HFFc6 (cell line): ENCODE results near the gene SLC47A1. TPM values are rescaled to one million over a fixed set of nuclear protein-coding genes. Genes with fewer than 3 reads are reported as not detected.
A peak's percentile ranks its signal among the peaks of the same experiment; 100 is the strongest.
"Not testable (repeated sequence)": the region's sequence is repeated elsewhere in the genome, so short reads cannot be mapped to it uniquely, and the experiment has no call there.

Source experiments
- DNase-seq: peaks from one replicate; pipeline ENCODE4 v3.0.0-alpha.2; 2018
- H3K27ac Mint-ChIP-seq: 2 replicates; pipeline ENCODE4 v1.8.0; 2020; ENCODE audit warnings: mild to moderate bottlenecking, mixed read lengths
- H3K27me3 Mint-ChIP-seq: 2 replicates; pipeline ENCODE4 v1.8.0; 2021; ENCODE audit warnings: mild to moderate bottlenecking, moderate library complexity, mixed read lengths; ENCODE audit not compliant: insufficient read depth
- H3K36me3 Mint-ChIP-seq: 2 replicates; pipeline ENCODE4 v1.8.0; 2021; ENCODE audit warnings: low read depth, mixed read lengths
- H3K4me1 Mint-ChIP-seq: 2 replicates; pipeline ENCODE4 v1.8.0; 2020; ENCODE audit warnings: low read depth, mixed read lengths
- H3K4me3 Mint-ChIP-seq: 2 replicates; pipeline ENCODE4 v1.8.0; 2020; ENCODE audit warnings: mild to moderate bottlenecking, moderate library complexity, mixed read lengths
- H3K9me3 Mint-ChIP-seq: 2 replicates; pipeline ENCODE4 v1.8.0; 2020; ENCODE audit warnings: mild to moderate bottlenecking, mixed read lengths
- total RNA-seq, 6 experiments: library from RNA; stranded (reverse); fragmentation: NEBNext Ultra II Directional; extraction: Animal tissue kit (Norgen Biotek cat#: 25700); gene quantifications; 2 replicates in 1 of 6; 3 replicates in 5 of 6; pipeline ENCODE4 v1.2.3, GENCODE V29; 2021
- TF ChIP-seq, protein P1 (sequence below): fragments of 200-600 bp; sonication (generic); IDR thresholded peaks from 2 replicates; pipeline ENCODE4 v1.5.0; 2021; ENCODE audit warnings: antibody characterized with exemption, mild to moderate bottlenecking

Gene SLC47A1
- total RNA-seq, 6 experiments from 2014 or later, result 0.14 TPM; not detected in 5

DNA sequence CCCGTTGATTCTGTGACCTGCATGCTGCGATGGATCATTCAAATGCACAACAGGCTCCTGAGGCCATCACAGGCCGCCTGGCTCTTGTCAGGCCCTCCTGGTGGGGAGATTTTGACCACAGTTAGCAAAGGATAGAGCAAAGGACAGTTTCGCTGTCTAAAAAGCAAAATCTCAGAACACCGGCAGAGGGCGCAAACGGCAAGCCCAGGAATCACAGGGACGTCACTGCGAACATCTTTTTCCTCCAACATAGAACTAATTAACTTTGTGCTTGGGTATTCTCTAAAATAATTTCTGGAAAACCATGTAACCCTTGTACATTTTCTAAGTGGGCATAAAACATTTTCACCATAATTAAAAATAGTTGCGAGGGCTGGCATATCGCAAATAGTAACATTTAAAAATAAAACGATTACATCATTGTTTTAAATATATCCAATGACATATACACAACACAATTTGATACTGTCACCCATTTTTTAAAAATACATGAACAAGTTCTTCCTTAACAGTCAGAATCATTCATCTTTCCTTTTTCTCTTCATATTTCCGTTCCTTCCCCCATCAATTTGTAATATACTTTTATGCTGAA, 19.7 kb upstream of the SLC47A1 start:
- Mint-ChIP-seq H3K9me3 (no peaks in the 10 kb centered on the region), H3K4me1 (peaks cover 11% of the 10 kb centered on the region), H3K4me3 (no peak overlapping the region), H3K36me3 (no peaks in the 10 kb centered on the region), H3K27ac (no peak overlapping the region), H3K27me3 (peaks cover 16% of the 10 kb centered on the region)
- peak; percentile 49 for DNase-seq
- TF ChIP-seq, protein P1, sequence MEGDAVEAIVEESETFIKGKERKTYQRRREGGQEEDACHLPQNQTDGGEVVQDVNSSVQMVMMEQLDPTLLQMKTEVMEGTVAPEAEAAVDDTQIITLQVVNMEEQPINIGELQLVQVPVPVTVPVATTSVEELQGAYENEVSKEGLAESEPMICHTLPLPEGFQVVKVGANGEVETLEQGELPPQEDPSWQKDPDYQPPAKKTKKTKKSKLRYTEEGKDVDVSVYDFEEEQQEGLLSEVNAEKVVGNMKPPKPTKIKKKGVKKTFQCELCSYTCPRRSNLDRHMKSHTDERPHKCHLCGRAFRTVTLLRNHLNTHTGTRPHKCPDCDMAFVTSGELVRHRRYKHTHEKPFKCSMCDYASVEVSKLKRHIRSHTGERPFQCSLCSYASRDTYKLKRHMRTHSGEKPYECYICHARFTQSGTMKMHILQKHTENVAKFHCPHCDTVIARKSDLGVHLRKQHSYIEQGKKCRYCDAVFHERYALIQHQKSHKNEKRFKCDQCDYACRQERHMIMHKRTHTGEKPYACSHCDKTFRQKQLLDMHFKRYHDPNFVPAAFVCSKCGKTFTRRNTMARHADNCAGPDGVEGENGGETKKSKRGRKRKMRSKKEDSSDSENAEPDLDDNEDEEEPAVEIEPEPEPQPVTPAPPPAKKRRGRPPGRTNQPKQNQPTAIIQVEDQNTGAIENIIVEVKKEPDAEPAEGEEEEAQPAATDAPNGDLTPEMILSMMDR, result peak; percentile 96

DNA sequence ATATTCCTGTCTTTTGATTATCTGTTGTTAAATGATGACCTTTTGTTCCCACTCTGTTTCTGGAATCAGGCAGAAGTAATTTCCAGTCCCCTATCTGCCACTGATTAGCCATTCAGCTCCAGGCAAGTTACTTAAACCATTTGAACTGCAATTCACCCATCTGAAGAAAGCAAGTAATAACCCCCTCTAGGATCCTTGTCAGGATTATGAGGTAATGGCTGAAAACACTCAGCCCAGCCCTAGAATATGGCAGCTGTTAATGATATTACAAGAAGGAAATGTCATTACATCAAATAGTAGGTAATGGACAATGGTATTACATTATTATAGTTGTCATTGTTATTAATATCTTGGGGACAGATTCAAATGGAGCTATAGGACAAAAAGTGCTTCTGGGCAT, 16.0 kb upstream of the SLC47A1 start:
- Mint-ChIP-seq H3K4me3 (no peak overlapping the region), H3K9me3 (no peaks in the 10 kb centered on the region), H3K27ac (no peak overlapping the region), H3K36me3 (no peaks in the 10 kb centered on the region), H3K27me3 (peaks cover 33% of the 10 kb centered on the region), H3K4me1 (peaks cover 11% of the 10 kb centered on the region)
- no peak for DNase-seq
- TF ChIP-seq, protein P1, result no peak

DNA sequence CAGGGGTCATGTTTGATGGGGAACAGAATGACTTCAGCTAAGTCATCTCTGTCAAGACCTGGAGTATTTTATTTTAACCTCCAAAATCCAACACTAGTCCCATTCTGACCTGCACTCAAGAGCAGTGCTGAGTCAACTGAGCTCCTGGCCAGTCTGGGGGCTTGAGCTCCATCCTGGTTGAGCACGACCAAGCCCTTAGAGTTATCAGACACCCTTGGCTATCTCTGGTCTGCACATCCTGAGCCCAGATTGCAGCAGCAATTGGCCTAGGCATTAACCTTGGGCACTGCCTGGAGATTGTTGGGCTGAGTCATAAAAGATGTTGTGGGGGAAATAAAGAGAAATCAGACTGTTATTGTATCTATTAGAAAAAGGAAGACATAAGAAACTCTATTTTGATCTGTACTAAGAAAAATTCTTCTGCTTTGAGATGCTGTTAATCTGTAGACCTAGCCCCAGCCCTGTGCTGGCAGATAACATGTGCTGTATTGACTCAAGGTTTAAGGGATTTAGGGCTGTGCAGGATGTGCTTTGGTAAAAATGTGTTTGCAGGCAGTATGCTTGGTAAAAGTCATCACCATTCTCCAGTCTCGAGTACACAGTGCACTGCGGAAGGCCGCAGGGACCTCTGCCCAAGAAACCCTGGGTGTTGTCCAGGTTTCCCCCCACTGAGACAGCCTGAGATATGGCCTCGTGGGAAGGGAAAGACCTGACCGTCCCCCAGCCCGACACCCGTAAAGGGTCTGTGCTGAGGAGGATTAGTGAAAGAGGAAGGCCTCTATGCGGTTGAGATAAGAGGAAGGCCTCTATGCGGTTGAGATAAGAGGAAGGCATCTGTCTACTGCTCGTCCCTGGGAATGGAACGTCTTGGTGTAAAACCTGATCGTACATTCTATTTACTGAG, 14.0 kb upstream of the SLC47A1 start:
- not testable (repeated sequence) for H3K4me1 Mint-ChIP-seq, H3K27ac Mint-ChIP-seq, DNase-seq, H3K4me3 Mint-ChIP-seq, H3K9me3 Mint-ChIP-seq, H3K36me3 Mint-ChIP-seq
- H3K27me3 Mint-ChIP-seq, result peaks cover 41% of the 10 kb centered on the region

DNA sequence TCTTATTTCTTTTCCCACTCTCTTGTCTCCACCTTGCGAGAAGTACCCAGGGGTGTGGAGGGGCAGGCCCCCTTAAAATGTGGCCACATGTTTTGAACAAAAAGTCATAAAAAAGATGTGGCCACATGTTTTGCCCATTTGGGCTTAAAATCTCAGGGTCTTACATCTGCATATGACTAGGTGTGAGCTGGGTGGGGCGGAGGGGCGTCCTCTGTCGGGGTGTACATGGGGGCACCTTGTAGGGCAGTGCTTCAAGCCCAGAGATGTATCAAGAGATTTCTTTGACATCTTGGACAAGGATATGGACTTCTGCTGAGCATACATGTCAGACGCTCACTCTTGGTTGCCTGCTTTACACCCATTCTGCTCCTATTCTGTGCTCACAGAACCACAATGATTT, 13.0 kb upstream of the SLC47A1 start:
- H3K27ac Mint-ChIP-seq, result no peak overlapping the region
- DNase-seq, result no peak
- H3K36me3 Mint-ChIP-seq, result no peaks in the 10 kb centered on the region
- H3K4me3 Mint-ChIP-seq, result no peak overlapping the region
- no peaks in the 10 kb centered on the region for H3K9me3 Mint-ChIP-seq
- peaks cover 41% of the 10 kb centered on the region for H3K27me3 Mint-ChIP-seq
- no peaks in the 10 kb centered on the region for H3K4me1 Mint-ChIP-seq
- TF ChIP-seq, protein P1, result no peak

DNA sequence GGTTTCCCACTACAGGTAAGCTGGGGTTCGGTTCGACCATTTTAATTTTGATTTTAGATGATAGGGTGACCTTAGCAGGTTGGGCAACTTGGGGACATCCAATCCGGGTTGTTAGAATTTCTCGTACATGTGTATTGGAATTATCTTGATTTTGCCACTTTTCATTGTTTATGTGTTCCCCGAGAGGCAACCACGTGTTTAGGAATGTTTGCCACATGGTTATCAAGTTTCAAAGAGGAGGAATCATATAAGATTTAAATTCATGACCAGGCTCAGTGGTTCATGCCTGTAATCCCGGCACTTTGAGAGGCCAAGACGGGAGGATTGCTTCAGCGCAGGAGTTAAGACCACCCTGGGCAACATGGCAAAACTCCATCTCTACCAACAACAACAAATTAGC, 10.0 kb upstream of the SLC47A1 start:
- Mint-ChIP-seq H3K27me3 (peaks cover 35% of the 10 kb centered on the region), H3K4me3 (no peak overlapping the region), H3K36me3 (no peaks in the 10 kb centered on the region), H3K27ac (no peak overlapping the region), H3K4me1 (peaks cover 7% of the 10 kb centered on the region), H3K9me3 (no peaks in the 10 kb centered on the region)
- TF ChIP-seq, protein P1, result no peak
- no peak for DNase-seq

DNA sequence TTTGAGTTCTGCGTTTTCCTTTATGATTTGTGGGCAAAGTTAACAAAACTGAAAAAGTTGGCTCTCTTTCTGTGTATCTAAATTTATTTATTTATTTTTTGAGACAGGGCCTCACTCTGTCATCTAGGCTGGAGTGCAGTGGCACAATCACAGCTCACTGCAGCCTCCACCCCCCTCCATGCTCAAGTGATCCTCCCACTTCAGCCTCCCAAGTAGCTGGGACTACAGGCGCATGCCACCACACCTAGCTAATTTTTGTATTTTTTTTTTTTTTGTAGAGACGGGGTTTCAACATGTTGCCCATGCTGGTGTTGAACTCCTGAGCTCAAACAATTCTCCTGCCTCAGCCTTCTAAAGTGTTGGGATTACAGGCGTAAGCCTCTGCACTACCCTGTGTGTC, 6.7 kb upstream of the SLC47A1 start:
- not testable (repeated sequence) for DNase-seq, H3K36me3 Mint-ChIP-seq
- H3K27me3 Mint-ChIP-seq, result peaks cover 25% of the 10 kb centered on the region

More for the DNA sequence above, 6.7 kb upstream of the SLC47A1 start:
- H3K4me3 Mint-ChIP-seq, result peak overlapping the region; percentile 80; the same call in 1 of the 2 replicates
- H3K9me3 Mint-ChIP-seq, H3K27ac Mint-ChIP-seq, H3K4me1 Mint-ChIP-seq: not testable (repeated sequence)
